HG03139 (cell line): ENCODE measurements around the gene ZNF789.

ENCODE experiments used
- ATAC-seq: cut with Tn5 transposase; IDR thresholded peaks from one replicate; pipeline ENCODE4 v1.9.1; 2021; ENCODE audit not compliant: unreplicated experiment

The ZNF789 gene

GRCh38 chr7:99504281-99504602 is 31.6 kb downstream of the ZNF789 start:
- no peak for ATAC-seq

- peak; percentile 67 for ATAC-seq
These were observed 32.1 kb downstream of the ZNF789 start, which contains the start of gene ZKSCAN5 for GRCh38 chr7:99504603-99505323. ZKSCAN5 (plus strand) TSS chr7:99504662; CDS start chr7:99506045, 1,383 bp downstream.

GRCh38 chr7:99505324-99505662 is 32.6 kb downstream of the ZNF789 start:
- ATAC-seq = no peak

GRCh38 chr7:99514050-99514449 is 41.4 kb downstream of the ZNF789 start:
- no peak for ATAC-seq

GRCh38 chr7:99521399-99521798 is 48.7 kb downstream of the ZNF789 start:
- ATAC-seq = no peak

- ATAC-seq = no peak
These were observed 53.2 kb downstream of the ZNF789 start for GRCh38 chr7:99525713-99526440.

- ATAC-seq = no peak
These were observed 58.7 kb downstream of the ZNF789 start for GRCh38 chr7:99531354-99531765.

- ATAC-seq = no peak
These were observed 63.0 kb downstream of the ZNF789 start for GRCh38 chr7:99535667-99536066.
